ENCODE measurements around the gene IRX2.

IRX2 gene

DNA sequence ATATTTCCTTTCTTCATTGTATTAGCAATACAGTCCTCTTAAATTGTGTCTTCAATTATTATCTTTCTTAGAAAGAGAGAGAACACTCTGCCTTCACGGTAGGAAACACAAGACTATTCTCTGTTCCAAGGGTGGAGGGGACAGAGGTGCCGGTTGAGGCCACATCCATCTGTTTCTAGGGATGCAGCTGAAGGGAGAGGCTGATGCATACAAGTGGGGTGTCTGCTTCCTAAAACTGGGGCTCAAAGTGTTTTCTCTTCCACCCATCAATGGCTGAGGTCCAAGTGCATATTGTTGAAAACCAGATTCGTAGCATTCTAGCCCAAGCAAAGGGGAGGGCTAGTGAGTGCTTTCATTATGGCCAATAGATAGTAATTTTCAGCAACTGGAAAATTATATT lies 9.5 kb downstream of the IRX2 start:
- peak; percentile 54 for DNase-seq

DNA sequence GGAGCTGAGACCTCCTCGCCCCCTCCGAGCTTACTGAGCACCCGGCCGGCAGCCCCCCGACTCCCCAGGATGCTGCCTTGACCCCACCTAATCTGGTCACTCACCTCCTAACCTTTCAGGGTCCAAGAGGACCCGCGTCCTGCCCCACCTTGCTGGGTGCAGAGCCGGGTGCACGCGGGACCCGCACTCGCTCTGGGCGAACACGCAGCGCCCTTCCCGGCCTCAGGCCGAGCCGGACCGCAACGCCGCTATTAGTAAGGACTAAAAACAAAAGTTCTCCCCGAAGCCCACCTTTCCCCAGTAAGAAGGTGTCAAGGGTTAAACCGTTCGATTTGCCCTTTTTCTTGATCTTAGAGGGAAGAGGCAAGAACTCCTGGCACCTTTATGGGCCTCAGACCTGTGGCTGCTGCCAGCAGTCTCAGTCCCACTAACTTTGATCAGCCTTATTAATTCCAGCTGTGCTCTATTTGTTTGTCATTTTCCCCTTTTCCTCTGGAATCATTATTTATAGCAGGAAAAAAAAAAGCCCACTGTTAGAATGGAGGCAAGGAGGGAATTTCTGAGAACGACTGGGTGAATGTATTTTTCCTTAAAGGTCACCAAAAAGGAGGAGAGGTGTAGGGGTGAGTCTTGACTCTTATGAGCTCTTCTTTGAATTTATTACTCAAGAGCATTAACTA lies 10.5 kb downstream of the IRX2 start:
- peak; percentile 76 for DNase-seq

DNA sequence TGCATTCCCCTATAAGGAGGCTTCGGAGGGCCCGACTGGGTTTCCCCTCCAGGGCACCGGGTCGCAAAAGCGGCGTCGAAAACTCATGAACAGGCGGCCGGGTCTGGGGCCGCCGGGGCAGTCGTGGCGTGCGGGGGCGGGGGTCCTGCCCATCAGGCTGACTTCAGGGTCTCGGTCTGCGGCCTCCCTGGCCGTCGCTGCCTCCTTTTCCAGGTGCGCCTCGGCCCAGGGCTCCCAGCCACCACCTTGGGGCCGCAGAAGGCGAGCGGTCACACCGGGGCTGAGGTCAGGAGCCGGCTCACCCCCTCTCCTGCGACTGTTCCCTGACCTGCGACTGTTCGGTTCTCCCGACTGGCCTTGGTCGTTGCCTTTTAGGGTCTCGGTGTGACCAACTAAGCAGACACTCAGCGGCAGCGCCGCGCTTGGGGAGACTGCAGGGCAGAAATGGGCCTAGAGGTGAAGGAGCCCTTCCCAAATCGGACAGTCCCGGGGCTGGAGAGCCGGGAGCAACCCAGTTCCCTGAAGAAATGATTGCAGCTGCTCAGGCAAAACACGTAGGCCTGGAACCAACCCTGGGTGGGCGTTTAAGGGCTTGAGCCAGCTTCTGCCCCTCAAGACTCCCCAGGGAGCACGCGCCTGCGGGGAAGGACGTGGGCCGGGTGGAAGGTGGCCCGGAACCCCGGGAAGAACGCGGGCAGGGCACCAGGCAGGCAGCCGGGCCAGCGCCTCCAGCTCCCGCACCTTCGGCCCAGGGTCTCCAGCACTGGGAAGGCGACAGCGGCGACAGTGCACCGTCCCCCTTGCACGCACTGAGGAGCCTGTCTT lies 11.2 kb downstream of the IRX2 start:
- DNase-seq = peak; percentile 60

- DNase-seq = peak; percentile 83
These were observed 12.0 kb downstream of the IRX2 start for GRCh38 chr5:2739360-2740050.

- DNase-seq = no peak
These were observed 12.6 kb downstream of the IRX2 start for GRCh38 chr5:2738700-2739359.

DNA sequence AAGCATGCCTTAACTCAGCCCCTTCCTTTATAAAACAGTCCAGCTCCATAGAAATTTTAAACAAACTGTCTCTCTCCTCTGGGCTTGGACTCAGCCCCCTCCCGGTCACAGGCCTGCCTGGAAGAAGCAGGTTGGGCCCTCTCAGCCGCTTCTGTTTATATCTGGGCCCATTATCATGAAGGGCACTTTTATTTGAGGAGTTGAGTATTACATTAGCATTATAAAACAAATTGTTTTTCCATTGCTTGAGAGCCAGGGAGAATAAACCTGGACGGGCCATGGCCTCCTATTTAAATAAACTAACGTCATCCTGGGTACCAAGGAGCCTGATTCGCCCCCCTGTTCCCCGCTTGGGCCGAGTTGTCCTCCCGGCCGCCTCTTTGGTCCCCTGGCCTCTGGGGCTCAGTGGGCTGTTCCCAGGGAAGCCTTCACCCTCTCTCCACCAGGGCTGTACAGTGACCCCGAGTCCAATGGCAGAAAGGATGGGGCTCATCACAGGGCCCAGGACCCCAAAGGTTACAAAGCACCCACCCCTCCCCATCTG lies 13.2 kb downstream of the IRX2 start:
- no peak for DNase-seq

DNA sequence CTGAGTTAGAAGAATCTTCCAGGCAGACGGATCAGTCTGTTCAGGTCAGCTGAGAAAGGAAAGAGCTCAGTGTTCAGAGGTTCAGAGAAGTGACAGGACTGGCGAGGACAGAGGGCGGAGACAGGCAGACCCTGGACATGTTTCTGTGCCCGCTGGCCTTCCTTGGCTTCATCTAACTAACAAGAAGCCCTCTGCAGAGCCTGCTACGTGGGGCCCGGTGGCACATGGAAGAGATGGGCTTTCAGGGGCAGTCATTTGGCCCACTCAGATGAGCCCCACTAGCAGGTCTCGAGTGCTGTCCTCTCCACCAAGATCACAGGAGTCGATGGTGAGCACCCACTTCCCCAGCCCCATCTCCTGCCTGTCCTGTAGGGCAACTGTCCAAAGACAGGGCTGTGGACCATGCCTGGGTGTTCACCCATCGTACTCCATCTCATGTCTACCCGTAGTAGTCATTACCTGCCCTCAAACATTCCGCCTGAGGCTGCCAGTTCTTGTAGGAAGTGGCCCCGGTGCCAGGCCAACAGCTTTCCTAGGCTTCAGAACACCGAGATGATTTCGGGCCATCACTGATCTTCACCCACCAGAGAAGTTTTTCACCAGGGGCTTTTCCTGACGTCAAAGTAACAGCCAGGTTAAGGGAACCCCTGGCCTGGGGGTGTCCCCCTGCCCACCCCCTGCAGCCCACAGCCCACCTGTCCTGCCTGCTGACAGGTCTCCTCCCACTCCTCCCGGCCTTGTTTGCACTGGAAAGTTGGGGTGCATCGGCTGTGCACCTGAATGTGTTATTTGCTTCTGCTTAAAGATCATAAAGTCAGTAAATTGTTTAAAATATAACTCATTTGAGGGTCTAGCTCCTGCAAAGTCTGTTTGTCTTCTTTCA lies 14.0 kb downstream of the IRX2 start:
- DNase-seq = no peak

DNA sequence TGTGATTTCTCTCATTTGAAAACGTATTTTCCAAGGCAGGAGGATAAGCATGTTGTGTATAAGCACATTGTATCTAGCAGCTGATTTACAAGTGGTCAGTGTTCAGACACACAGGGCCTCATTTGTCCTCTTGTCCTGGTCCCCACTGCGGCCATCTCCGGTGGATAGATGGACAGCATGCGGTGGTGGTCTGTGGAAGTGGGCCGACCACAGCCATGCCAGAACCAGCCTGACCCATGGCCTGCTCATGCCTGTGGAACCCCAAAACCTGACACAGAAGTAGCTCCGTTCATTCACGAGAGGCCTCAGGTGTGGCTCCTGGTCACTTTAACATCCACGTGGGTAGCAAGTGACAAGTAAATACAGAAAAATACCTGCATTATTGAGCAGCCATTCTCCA lies 14.6 kb downstream of the IRX2 start:
- no peak for DNase-seq

GRCh38 chr5:2735996-2736395 lies 15.5 kb downstream of the IRX2 start:
- no peak for DNase-seq

DNA sequence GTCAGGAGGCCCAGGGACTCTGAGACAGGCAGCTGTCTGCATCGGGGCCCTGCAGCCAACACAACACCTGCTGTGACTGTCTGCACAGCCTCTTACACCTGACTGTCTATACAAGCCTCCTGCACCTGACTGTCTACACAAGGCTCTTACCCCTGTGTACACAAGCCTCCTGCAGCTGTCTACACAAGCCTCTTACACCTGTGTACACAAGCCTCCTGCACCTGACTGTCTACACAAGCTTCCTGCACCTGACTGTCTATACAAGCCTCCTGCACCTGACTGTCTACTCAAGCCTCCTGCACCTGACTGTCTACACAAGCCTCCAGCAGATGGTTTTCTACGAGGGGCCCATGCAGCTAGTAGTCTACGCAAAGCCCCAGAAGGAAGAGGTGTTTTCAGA lies 18.6 kb downstream of the IRX2 start:
- no peak for DNase-seq

GRCh38 chr5:2732004-2732403 lies 19.5 kb downstream of the IRX2 start:
- DNase-seq = no peak

- no peak for DNase-seq
These were observed 22.3 kb downstream of the IRX2 start for GRCh38 chr5:2729189-2729588.

DNA sequence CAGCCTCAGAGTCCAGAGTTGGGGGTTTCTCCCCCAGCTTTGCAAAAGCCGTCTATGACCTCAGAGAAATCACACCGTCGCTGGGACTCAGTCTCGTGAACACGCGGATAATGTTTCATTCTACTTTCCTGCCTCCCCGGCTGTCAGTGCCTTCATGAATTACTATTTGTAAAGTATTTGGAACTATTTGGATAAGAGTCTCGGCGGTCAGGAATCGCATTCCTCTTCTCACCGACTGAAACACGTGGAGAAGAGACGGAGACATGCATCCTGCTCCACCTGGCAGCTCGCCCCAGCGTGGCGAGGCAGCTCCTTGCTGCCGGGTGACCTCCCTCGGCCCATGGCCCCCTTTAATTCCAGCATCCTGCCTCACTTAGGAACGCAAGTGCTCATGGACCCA lies 23.9 kb downstream of the IRX2 start:
- peak; percentile 24 for DNase-seq

DNA sequence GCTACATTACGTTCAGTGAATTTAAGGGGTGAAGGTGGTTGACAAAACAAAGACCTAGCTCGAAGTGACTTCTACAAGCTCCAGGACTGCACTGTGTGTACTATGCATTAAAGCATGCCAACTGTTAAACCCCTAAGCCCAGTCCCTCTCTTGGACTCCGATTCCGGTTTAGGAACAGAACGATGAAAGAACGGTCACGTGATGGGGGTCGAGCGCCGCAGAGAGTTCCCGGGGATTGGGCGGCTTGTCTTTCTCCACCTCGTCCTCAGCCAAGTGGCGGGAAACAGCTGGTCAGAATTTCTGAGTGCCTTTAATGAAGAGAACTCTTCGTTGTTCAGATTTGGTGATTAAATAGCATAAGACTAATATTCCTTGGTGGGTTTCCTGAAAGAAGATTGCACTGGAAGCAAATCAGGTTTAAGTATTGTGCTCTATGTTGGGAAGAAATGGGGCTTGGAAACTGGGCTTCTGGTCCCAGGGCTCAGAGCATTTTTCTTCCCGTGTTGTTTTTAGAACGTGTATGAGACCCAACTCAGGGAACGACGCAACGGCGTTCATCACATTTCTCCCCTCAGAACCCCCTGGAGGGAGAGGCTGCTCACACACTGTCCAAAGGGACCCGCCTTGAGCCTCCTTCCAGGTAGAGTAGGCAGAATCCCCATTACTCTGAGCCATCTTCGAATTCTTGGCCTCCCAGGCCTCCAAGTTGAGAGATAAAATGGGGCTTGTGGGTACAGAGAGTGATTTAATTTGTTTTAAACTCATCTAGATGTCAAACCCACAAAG lies 25.3 kb downstream of the IRX2 start:
- DNase-seq = no peak

DNA sequence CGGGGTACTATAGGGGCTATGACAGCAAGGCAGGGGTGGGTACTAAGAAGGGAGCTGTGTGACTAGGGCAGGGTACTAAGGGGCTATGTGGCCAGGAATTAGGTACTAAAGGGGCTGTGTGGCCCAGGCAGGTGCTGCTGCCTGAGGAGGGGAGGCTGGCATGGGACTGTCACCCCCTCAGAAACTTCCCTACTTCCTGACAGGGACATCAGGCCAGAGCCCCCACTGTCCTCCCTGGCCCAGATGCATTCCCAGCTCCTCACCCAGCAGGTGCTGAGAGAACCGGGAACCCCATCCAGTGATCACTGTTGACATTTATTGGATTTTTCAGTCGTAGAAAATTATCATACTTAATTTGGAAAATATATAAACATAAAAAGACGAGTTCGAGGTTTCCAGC lies 26.6 kb downstream of the IRX2 start:
- no peak for DNase-seq

- DNase-seq = no peak
These were observed 27.4 kb downstream of the IRX2 start for GRCh38 chr5:2724031-2724581.

DNA sequence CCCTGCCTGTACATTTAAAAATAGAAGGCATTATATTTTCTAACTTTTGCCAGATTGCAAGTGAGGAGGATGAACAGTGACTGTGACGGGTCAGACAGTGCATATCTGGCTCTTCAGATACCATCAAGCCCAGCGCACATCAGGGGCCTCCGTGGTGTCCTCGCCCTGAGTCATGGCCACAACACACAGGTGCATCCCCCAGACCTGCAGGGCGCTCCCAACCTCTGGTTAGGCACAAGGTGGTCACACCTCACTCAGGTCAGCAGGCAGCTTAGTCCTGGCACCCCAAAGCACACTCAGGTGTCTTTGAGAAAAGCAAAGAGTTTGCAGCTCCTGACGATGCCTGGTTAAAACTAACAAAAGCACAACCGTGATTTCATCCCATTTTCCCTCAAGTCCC lies 28.6 kb downstream of the IRX2 start:
- DNase-seq = no peak

DNA sequence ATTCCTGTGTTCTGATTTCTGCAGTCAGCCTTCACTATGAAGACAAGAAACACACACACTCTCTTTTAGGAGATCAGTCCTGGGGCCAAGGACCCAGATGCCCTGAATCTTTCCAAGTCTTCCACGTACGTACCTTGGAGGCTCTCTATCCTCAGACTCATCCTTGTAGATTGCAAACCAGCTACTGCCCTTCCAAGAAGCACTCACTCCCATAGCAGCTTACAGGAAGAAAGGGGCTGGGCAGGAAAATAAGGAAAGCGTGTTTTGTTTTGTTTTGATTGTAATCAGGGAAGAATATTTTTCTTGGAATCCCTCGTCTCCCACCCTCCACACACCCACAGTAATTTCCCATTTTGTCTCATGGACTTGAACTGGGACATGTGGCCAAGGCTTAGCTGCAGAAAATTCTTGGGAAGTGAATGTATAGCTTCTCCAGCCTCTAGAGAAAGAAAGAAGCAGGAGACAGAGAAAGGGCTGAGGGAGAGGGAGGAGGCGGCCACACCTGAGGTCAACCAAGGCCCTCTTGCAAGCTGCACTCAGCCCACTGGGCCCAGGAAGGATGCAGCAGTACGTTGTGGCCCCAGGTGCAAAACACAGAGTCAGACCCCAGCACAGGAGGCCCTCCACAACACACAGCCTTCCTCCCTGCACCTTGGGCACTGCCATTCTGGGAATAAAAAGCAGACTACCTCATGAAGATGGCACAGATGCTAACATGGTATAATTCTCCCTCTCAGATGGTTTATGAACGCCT lies 29.9 kb downstream of the IRX2 start:
- DNase-seq = no peak

DNA sequence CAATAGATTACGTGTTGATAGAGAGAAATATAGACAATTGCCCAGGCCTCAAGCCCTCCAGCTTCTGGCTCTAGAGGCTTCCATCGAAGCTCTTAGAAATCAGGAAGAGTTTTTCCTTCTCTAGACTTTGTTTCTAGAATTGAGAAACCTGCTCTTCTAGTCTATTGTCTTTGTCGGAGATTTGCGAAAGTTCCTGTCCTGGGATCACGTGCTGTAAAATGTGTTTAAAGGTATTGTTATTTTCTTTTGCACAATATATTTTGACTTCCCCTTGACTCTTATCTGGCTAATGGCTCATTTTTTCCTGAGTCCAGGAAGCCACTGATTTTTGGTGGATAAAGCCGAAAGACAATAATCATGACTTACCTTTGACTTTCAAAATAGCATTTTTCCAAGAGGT lies 32.1 kb downstream of the IRX2 start:
- no peak for DNase-seq

DNA sequence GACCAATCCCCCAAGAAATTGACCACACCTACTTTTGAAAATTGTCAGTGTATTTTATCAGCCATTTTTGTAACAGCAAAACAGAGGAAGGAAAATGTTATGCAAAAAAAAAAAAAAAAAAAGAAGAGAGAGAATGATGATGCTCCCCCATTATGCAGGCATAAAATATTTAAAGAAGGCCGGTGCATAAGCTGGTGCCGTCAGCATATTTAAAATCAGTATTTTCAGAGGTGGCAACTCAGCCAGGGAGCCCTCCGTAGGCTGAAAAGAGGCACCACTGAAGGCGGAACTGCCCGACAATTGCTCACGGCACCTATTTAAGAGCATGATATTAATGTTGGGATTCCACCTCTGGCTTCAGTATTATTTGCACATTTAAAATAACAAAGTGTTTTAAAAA lies 33.4 kb downstream of the IRX2 start:
- no peak for DNase-seq
